H9 (cell line): ENCODE measurements around the gene AADAT. TPM values are rescaled to one million over a fixed set of nuclear protein-coding genes. Genes with fewer than 3 reads are reported as not detected.

ENCODE experiments used
- DNase-seq: peaks from one replicate; pipeline ENCODE4 v3.0.0-alpha.2; 2017
- H2AFZ ChIP-seq: one replicate; pipeline ENCODE4 v1.6.1; 2013; ENCODE audit warnings: mild to moderate bottlenecking, low read length, control low read depth, moderate library complexity
- H2AK5ac ChIP-seq: 2 replicates; pipeline ENCODE4 v1.6.1; 2013; ENCODE audit warnings: low read length, control low read depth, mixed read lengths; ENCODE audit not compliant: insufficient read length
- H2BK120ac ChIP-seq: one replicate; pipeline ENCODE4 v1.6.1; 2013; ENCODE audit warnings: low read depth, mild to moderate bottlenecking, low read length, control low read depth, inconsistent platforms; ENCODE audit not compliant: poor library complexity, severe bottlenecking
- H2BK12ac ChIP-seq: 2 replicates; pipeline ENCODE4 v1.6.1; 2013; ENCODE audit warnings: low read length, control low read depth, mixed read lengths, low read depth; ENCODE audit not compliant: insufficient read length
- H2BK15ac ChIP-seq: 2 replicates; pipeline ENCODE4 v1.6.1; 2013; ENCODE audit warnings: low read depth, low read length, control low read depth
- H2BK20ac ChIP-seq: one replicate; pipeline ENCODE4 v1.6.1; 2013; ENCODE audit warnings: low read depth, mild to moderate bottlenecking, low read length, control low read depth, inconsistent platforms; ENCODE audit not compliant: poor library complexity, severe bottlenecking
- H2BK5ac ChIP-seq: 2 replicates; pipeline ENCODE4 v1.6.1; 2013; ENCODE audit warnings: low read length, control low read depth, mixed read lengths; ENCODE audit not compliant: insufficient read length
- H3K14ac ChIP-seq: 2 replicates; pipeline ENCODE4 v1.6.1; 2013; ENCODE audit warnings: low read length, control low read depth; ENCODE audit not compliant: insufficient read depth
- H3K18ac ChIP-seq: 2 replicates; pipeline ENCODE4 v1.6.1; 2013; ENCODE audit warnings: low read depth, mild to moderate bottlenecking, mixed read lengths, low read length, control low read depth; ENCODE audit not compliant: insufficient read length
- H3K23ac ChIP-seq: 2 replicates; pipeline ENCODE4 v1.6.1; 2013; ENCODE audit warnings: low read length, control low read depth, mixed read lengths, low read depth; ENCODE audit not compliant: insufficient read length
- H3K23me2 ChIP-seq: 2 replicates; pipeline ENCODE4 v1.6.1; 2013; ENCODE audit warnings: low read depth, mild to moderate bottlenecking, mixed read lengths, low read length, control low read depth; ENCODE audit not compliant: insufficient read length, poor library complexity, severe bottlenecking
- H3K27ac ChIP-seq: 2 replicates; pipeline ENCODE4 v1.5.1; 2013; ENCODE audit warnings: low read length, control low read depth, mixed read lengths, low read depth; ENCODE audit not compliant: insufficient read length
- H3K27me3 ChIP-seq: 2 replicates; pipeline ENCODE4 v1.6.1; 2013; ENCODE audit warnings: low read length, control low read depth, inconsistent platforms; ENCODE audit not compliant: insufficient read depth
- H3K4ac ChIP-seq: 2 replicates; pipeline ENCODE4 v1.6.1; 2013; ENCODE audit warnings: low read depth, mild to moderate bottlenecking, control low read depth, inconsistent platforms, low read length, moderate library complexity
- H3K4me1 ChIP-seq: 2 replicates; pipeline ENCODE4 v1.6.1; 2013; ENCODE audit warnings: low read length, control low read depth, inconsistent platforms; ENCODE audit not compliant: insufficient read depth
- H3K4me2 ChIP-seq: 2 replicates; pipeline ENCODE4 v1.6.1; 2013; ENCODE audit warnings: low read length, control low read depth, mixed read lengths; ENCODE audit not compliant: insufficient read length, insufficient read depth
- H3K56ac ChIP-seq: 2 replicates; pipeline ENCODE4 v1.6.1; 2013; ENCODE audit warnings: low read depth, mild to moderate bottlenecking, mixed read lengths, low read length, control low read depth; ENCODE audit not compliant: insufficient read length
- H3K79me1 ChIP-seq: 2 replicates; pipeline ENCODE4 v1.6.1; 2013; ENCODE audit warnings: low read depth, mild to moderate bottlenecking, moderate library complexity, low read length, control low read depth, inconsistent platforms; ENCODE audit not compliant: insufficient read depth, poor library complexity, severe bottlenecking
- H3K79me2 ChIP-seq: 2 replicates; pipeline ENCODE4 v1.6.1; 2013; ENCODE audit warnings: low read length, control low read depth, inconsistent platforms; ENCODE audit not compliant: insufficient read depth
- H3K9ac ChIP-seq: 2 replicates; pipeline ENCODE4 v1.6.1; 2013; ENCODE audit warnings: low read length, control low read depth, mixed read lengths; ENCODE audit not compliant: insufficient read length; ENCODE audit errors: extremely low read depth
- H3K9me3 ChIP-seq: one replicate; pipeline ENCODE4 v1.6.1; 2013; ENCODE audit warnings: low read depth, low read length, inconsistent platforms; ENCODE audit not compliant: control insufficient read depth
- H3T11ph ChIP-seq: one replicate; pipeline ENCODE4 v1.6.1; 2013; ENCODE audit warnings: mild to moderate bottlenecking, low read length, control low read depth, inconsistent platforms
- H4K20me1 ChIP-seq: one replicate; pipeline ENCODE4 v1.6.1; 2013; ENCODE audit not compliant: control insufficient read depth, insufficient read length, insufficient read depth
- H4K5ac ChIP-seq: 2 replicates; pipeline ENCODE4 v1.6.1; 2013; ENCODE audit warnings: low read depth, mild to moderate bottlenecking, mixed read lengths, low read length, control low read depth; ENCODE audit not compliant: insufficient read length
- H4K8ac ChIP-seq: replicated peaks from 2 replicates; pipeline ENCODE4 v1.6.1; 2013; ENCODE audit warnings: low read length, control low read depth, mixed read lengths, low read depth; ENCODE audit not compliant: insufficient read length
- H4K91ac ChIP-seq: 2 replicates; pipeline ENCODE4 v1.6.1; 2013; ENCODE audit warnings: low read depth, mild to moderate bottlenecking, moderate library complexity, mixed read lengths, low read length, control low read depth; ENCODE audit not compliant: insufficient read length
- H3K27ac Mint-ChIP-seq, 3 experiments: 2 replicates in 2 of 3; 3 replicates in 1 of 3; pipeline ENCODE4 v1.8.0; 2020 to 2021; ENCODE audit warnings: mixed read lengths in 3 of 3, mild to moderate bottlenecking in 1 of 3, moderate library complexity in 1 of 3
- H3K27me3 Mint-ChIP-seq: 2 replicates; pipeline ENCODE4 v1.8.0; 2021; ENCODE audit warnings: low read depth, mild to moderate bottlenecking, moderate library complexity, mixed read lengths
- H3K36me3 Mint-ChIP-seq, 3 experiments: 2 replicates in 2 of 3; 3 replicates in 1 of 3; pipeline ENCODE4 v1.8.0; 2020 to 2021; ENCODE audit warnings: low read depth in 3 of 3, mixed read lengths in 3 of 3; ENCODE audit not compliant: insufficient read depth in 1 of 3
- H3K4me1 Mint-ChIP-seq, 2 experiments: 2 replicates each; pipeline ENCODE4 v1.8.0; 2020; ENCODE audit warnings: mixed read lengths in 2 of 2
- H3K4me3 Mint-ChIP-seq, 2 experiments: 2 replicates in 1 of 2; 3 replicates in 1 of 2; pipeline ENCODE4 v1.8.0; 2020 to 2021; ENCODE audit warnings: mild to moderate bottlenecking in 2 of 2, mixed read lengths in 2 of 2, moderate library complexity in 1 of 2
- H3K9me3 Mint-ChIP-seq, 2 experiments: 2 replicates in 1 of 2; 3 replicates in 1 of 2; pipeline ENCODE4 v1.8.0; 2020; ENCODE audit warnings: mild to moderate bottlenecking in 2 of 2, mixed read lengths in 2 of 2, moderate library complexity in 1 of 2
- WGBS: extraction: QIAGEN DNeasy Blood & Tissue Kit; methylation state at CpG from one replicate; pipeline ENCODE4 v1.1.7; 2013; ENCODE audit warnings: missing lambda C conversion rate, low lambda C conversion rate, mixed read lengths; ENCODE audit not compliant: insufficient read length; ENCODE audit errors: extremely low coverage; 5-methylcytosine and 5-hydroxymethylcytosine counted together
- total RNA-seq: library from RNA; stranded (reverse); gene quantifications from 2 replicates; pipeline ENCODE4 v1.2.1, GENCODE V29; 2021
- TF ChIP-seq, protein P1 (sequence below): fragments of 200-600 bp; sonication (generic); conservative IDR thresholded peaks from 3 replicates; pipeline ENCODE4 v1.8.0; 2021; ENCODE audit warnings: antibody characterized with exemption, mild to moderate bottlenecking

The AADAT gene
- total RNA-seq, 1 experiment from 2014 or later, result 14.1 TPM

DNA sequence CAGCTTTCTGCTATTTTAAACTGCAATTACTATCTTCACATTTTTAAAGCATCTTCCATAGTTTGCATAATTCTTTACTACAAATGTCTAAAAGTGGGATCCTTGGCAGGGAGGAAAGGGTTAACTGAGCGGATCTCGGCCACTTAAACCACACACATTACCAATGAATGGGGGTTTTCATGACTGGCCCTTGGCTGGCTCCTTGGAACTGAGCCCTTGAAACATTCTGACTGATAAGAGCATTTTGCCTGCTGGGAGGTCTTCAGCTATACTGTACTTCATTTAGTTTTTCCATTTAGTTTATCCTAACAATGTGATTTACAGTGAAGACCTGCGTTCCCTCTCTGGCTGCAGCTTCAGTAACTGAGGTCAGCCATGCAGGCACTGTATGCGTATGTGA lies 31.9 kb downstream of the AADAT start:
- no peak for DNase-seq
- Histone ChIP-seq H3K4ac (no peak overlapping the region), H2BK12ac (no peak overlapping the region), H4K20me1 (no peaks in the 10 kb centered on the region), H3K18ac (no peak overlapping the region), H3K23ac (no peak overlapping the region), H2BK20ac (no peak overlapping the region), H3K9me3 (no peaks in the 10 kb centered on the region), H3K4me2 (no peak overlapping the region), H4K91ac (no peak overlapping the region), H4K5ac (no peak overlapping the region), H2BK5ac (no peak overlapping the region), H3T11ph (no peak overlapping the region), H3K14ac (no peak overlapping the region), H2AK5ac (no peak overlapping the region), H3K23me2 (no peaks in the 10 kb centered on the region), H2BK15ac (no peak overlapping the region), H3K27ac (no peak overlapping the region), H3K56ac (no peak overlapping the region), H3K79me2 (no peaks in the 10 kb centered on the region), H3K27me3 (no peaks in the 10 kb centered on the region), H3K9ac (no peak overlapping the region), H3K79me1 (no peaks in the 10 kb centered on the region), H4K8ac (no peak overlapping the region), H3K4me1 (no peaks in the 10 kb centered on the region), H2AFZ (no peak overlapping the region), H2BK120ac (no peak overlapping the region)
- no CpG with 5 or more reads among the region's 4 CpGs for WGBS
- TF ChIP-seq, protein P1, sequence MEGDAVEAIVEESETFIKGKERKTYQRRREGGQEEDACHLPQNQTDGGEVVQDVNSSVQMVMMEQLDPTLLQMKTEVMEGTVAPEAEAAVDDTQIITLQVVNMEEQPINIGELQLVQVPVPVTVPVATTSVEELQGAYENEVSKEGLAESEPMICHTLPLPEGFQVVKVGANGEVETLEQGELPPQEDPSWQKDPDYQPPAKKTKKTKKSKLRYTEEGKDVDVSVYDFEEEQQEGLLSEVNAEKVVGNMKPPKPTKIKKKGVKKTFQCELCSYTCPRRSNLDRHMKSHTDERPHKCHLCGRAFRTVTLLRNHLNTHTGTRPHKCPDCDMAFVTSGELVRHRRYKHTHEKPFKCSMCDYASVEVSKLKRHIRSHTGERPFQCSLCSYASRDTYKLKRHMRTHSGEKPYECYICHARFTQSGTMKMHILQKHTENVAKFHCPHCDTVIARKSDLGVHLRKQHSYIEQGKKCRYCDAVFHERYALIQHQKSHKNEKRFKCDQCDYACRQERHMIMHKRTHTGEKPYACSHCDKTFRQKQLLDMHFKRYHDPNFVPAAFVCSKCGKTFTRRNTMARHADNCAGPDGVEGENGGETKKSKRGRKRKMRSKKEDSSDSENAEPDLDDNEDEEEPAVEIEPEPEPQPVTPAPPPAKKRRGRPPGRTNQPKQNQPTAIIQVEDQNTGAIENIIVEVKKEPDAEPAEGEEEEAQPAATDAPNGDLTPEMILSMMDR, result no peak
- H3K36me3 Mint-ChIP-seq, result peaks cover 0 to 38% (median 16%) of the 10 kb centered on the region in 3 experiments; a peak in 6 of 7 replicates
- no peaks in the 10 kb centered on the region for H3K9me3 Mint-ChIP-seq
- H3K4me1 Mint-ChIP-seq, result peaks cover 0 to 7% of the 10 kb centered on the region in 2 experiments; a peak in 2 of 4 replicates
- H3K27ac Mint-ChIP-seq, result no peak overlapping the region
- no peak overlapping the region for H3K4me3 Mint-ChIP-seq
- H3K27me3 Mint-ChIP-seq, result no peaks in the 10 kb centered on the region
